ENCODE measurements around the gene AP1G1.

Gene AP1G1

DNA sequence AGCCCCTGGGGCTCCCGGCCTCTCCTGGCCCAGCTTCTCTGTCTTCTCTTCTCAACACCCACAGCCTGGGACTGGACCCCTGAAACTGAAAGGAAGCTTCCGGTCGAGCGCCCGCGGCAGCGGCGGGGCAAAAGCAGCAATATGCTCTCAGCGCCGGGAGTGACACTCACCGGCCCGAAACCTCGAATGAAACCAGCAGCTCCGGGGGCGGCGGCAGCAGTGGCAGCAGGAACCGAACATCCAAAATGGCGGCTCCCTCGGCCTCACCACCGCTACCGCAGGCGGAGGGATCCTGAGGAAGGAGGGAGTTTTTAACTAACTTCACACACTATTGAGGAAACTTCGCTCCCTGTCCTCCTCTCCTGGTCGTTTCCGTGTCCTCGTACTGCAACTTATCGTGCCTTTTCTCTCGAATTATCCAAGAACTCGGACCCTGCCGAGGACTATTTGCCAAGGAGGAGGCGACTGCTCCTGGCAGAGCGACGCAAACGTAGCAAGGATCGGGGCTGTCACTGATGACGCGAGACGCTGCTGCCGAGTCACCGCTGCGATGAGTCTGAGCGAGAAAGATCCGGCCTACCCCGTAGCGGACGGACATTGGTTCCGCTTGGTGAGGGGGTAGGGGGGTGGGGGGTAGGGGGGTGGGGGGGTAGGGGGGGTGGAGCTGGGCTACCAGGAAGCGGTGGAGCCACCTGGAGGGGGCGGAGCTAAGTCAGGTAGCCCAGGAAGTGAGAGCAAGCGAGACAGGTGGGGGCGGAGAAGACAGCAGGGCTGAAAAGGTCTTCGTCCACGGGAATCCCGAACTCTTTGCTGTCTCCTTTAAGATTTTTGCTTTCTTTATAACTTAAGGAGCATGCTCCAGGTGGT, at the start of gene AP1G1 (continued):
- TF ChIP-seq, protein P1, sequence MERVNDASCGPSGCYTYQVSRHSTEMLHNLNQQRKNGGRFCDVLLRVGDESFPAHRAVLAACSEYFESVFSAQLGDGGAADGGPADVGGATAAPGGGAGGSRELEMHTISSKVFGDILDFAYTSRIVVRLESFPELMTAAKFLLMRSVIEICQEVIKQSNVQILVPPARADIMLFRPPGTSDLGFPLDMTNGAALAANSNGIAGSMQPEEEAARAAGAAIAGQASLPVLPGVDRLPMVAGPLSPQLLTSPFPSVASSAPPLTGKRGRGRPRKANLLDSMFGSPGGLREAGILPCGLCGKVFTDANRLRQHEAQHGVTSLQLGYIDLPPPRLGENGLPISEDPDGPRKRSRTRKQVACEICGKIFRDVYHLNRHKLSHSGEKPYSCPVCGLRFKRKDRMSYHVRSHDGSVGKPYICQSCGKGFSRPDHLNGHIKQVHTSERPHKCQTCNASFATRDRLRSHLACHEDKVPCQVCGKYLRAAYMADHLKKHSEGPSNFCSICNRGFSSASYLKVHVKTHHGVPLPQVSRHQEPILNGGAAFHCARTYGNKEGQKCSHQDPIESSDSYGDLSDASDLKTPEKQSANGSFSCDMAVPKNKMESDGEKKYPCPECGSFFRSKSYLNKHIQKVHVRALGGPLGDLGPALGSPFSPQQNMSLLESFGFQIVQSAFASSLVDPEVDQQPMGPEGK (tag by site-specific recombination; IDR thresholded peaks at IDR 0.05), result peak; percentile 82
- TF ChIP-seq, protein P2, sequence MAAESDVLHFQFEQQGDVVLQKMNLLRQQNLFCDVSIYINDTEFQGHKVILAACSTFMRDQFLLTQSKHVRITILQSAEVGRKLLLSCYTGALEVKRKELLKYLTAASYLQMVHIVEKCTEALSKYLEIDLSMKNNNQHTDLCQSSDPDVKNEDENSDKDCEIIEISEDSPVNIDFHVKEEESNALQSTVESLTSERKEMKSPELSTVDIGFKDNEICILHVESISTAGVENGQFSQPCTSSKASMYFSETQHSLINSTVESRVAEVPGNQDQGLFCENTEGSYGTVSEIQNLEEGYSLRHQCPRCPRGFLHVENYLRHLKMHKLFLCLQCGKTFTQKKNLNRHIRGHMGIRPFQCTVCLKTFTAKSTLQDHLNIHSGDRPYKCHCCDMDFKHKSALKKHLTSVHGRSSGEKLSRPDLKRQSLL (tag by site-specific recombination; IDR thresholded peaks at IDR 0.05), result 0 out of 2 replicates have a peak, but pooled peaks have one; percentile 11
- 0 out of 2 replicates have a peak, but pooled peaks have one; percentile 61 for TF ChIP-seq ZBTB1 (tag by site-specific recombination; IDR thresholded peaks at IDR 0.05)
- TF ChIP-seq KLF8 (tag by site-specific recombination; IDR thresholded peaks at IDR 0.05), result peak; percentile 86; the same call in 1 of the 2 replicates
- peak; percentile 64; the same call in 1 of the 2 replicates for TF ChIP-seq ZNF626 (tag by site-specific recombination; IDR thresholded peaks at IDR 0.05)
- TF ChIP-seq, protein P3, sequence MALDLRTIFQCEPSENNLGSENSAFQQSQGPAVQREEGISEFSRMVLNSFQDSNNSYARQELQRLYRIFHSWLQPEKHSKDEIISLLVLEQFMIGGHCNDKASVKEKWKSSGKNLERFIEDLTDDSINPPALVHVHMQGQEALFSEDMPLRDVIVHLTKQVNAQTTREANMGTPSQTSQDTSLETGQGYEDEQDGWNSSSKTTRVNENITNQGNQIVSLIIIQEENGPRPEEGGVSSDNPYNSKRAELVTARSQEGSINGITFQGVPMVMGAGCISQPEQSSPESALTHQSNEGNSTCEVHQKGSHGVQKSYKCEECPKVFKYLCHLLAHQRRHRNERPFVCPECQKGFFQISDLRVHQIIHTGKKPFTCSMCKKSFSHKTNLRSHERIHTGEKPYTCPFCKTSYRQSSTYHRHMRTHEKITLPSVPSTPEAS (tag by site-specific recombination; IDR thresholded peaks at IDR 0.05), result 0 out of 2 replicates have a peak, but pooled peaks have one; percentile 33
- TF ChIP-seq YY2 (tag by site-specific recombination; IDR thresholded peaks at IDR 0.05), result peak; percentile 100
- TF ChIP-seq ZNF341 (tag by site-specific recombination; IDR thresholded peaks at IDR 0.05; ENCODE audit: low read depth), result peak; percentile 70
- TF ChIP-seq ZNF623 (tag by site-specific recombination; IDR thresholded peaks at IDR 0.05), result peak; percentile 34; the same call in 1 of the 2 replicates
- TF ChIP-seq, protein P4, sequence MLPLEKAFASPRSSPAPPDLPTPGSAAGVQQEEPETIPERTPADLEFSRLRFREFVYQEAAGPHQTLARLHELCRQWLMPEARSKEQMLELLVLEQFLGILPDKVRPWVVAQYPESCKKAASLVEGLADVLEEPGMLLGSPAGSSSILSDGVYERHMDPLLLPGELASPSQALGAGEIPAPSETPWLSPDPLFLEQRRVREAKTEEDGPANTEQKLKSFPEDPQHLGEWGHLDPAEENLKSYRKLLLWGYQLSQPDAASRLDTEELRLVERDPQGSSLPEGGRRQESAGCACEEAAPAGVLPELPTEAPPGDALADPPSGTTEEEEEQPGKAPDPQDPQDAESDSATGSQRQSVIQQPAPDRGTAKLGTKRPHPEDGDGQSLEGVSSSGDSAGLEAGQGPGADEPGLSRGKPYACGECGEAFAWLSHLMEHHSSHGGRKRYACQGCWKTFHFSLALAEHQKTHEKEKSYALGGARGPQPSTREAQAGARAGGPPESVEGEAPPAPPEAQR (tag by site-specific recombination; IDR thresholded peaks at IDR 0.05), result peak; percentile 93
- TF ChIP-seq, protein P5, sequence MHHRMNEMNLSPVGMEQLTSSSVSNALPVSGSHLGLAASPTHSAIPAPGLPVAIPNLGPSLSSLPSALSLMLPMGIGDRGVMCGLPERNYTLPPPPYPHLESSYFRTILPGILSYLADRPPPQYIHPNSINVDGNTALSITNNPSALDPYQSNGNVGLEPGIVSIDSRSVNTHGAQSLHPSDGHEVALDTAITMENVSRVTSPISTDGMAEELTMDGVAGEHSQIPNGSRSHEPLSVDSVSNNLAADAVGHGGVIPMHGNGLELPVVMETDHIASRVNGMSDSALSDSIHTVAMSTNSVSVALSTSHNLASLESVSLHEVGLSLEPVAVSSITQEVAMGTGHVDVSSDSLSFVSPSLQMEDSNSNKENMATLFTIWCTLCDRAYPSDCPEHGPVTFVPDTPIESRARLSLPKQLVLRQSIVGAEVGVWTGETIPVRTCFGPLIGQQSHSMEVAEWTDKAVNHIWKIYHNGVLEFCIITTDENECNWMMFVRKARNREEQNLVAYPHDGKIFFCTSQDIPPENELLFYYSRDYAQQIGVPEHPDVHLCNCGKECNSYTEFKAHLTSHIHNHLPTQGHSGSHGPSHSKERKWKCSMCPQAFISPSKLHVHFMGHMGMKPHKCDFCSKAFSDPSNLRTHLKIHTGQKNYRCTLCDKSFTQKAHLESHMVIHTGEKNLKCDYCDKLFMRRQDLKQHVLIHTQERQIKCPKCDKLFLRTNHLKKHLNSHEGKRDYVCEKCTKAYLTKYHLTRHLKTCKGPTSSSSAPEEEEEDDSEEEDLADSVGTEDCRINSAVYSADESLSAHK (tag by site-specific recombination; IDR thresholded peaks at IDR 0.05), result peak; percentile 66
- peak; percentile 94 for TF ChIP-seq OSR2 (tag by site-specific recombination; IDR thresholded peaks at IDR 0.05)
- TF ChIP-seq, protein P6, sequence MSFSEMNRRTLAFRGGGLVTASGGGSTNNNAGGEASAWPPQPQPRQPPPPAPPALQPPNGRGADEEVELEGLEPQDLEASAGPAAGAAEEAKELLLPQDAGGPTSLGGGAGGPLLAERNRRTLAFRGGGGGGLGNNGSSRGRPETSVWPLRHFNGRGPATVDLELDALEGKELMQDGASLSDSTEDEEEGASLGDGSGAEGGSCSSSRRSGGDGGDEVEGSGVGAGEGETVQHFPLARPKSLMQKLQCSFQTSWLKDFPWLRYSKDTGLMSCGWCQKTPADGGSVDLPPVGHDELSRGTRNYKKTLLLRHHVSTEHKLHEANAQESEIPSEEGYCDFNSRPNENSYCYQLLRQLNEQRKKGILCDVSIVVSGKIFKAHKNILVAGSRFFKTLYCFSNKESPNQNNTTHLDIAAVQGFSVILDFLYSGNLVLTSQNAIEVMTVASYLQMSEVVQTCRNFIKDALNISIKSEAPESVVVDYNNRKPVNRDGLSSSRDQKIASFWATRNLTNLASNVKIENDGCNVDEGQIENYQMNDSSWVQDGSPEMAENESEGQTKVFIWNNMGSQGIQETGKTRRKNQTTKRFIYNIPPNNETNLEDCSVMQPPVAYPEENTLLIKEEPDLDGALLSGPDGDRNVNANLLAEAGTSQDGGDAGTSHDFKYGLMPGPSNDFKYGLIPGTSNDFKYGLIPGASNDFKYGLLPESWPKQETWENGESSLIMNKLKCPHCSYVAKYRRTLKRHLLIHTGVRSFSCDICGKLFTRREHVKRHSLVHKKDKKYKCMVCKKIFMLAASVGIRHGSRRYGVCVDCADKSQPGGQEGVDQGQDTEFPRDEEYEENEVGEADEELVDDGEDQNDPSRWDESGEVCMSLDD (tag by site-specific recombination; IDR thresholded peaks at IDR 0.05), result peak; percentile 88
- TF ChIP-seq ZEB2 (tag by site-specific recombination; IDR thresholded peaks at IDR 0.05), result peak; percentile 99
- peak; percentile 88 for TF ChIP-seq ZNF610 (tag by site-specific recombination; IDR thresholded peaks at IDR 0.05; ENCODE audit: borderline replicate concordance)
- TF ChIP-seq ZFP41 (tag by site-specific recombination; IDR thresholded peaks at IDR 0.05; ENCODE audit: borderline replicate concordance), result peak; percentile 21; the same call in 1 of the 2 replicates
- TF ChIP-seq, protein P7, sequence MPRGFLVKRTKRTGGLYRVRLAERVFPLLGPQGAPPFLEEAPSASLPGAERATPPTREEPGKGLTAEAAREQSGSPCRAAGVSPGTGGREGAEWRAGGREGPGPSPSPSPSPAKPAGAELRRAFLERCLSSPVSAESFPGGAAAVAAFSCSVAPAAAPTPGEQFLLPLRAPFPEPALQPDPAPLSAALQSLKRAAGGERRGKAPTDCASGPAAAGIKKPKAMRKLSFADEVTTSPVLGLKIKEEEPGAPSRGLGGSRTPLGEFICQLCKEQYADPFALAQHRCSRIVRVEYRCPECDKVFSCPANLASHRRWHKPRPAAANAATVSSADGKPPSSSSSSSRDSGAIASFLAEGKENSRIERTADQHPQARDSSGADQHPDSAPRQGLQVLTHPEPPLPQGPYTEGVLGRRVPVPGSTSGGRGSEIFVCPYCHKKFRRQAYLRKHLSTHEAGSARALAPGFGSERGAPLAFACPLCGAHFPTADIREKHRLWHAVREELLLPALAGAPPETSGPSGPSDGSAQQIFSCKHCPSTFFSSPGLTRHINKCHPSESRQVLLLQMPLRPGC (tag by site-specific recombination; IDR thresholded peaks at IDR 0.05), result peak; percentile 90
- TF ChIP-seq ZNF48 (tag by site-specific recombination; IDR thresholded peaks at IDR 0.05), result no peak
- TF ChIP-seq, protein P8, sequence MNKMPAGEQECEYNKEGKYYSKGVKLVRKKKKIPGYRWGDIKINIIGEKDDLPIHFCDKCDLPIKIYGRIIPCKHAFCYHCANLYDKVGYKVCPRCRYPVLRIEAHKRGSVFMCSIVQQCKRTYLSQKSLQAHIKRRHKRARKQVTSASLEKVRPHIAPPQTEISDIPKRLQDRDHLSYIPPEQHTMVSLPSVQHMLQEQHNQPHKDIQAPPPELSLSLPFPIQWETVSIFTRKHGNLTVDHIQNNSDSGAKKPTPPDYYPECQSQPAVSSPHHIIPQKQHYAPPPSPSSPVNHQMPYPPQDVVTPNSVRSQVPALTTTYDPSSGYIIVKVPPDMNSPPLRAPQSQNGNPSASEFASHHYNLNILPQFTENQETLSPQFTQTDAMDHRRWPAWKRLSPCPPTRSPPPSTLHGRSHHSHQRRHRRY (tag by site-specific recombination; IDR thresholded peaks at IDR 0.05), result no peak
- TF ChIP-seq, protein P9, sequence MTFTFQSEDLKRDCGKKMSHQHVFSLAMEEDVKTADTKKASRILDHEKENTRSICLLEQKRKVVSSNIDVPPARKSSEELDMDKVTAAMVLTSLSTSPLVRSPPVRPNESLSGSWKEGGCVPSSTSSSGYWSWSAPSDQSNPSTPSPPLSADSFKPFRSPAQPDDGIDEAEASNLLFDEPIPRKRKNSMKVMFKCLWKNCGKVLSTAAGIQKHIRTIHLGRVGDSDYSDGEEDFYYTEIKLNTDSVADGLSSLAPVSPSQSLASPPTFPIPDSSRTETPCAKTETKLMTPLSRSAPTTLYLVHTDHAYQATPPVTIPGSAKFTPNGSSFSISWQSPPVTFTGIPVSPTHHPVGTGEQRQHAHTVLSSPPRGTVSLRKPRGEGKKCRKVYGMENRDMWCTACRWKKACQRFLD (tag by site-specific recombination; IDR thresholded peaks at IDR 0.05), result no peak
- peak; percentile 72 for TF ChIP-seq ZFHX2 (tag by site-specific recombination; conservative IDR thresholded peaks at IDR 0.05)

Measured in HEK293 (cell line).